ENCODE measurements around the gene GSTT4.

DNA sequence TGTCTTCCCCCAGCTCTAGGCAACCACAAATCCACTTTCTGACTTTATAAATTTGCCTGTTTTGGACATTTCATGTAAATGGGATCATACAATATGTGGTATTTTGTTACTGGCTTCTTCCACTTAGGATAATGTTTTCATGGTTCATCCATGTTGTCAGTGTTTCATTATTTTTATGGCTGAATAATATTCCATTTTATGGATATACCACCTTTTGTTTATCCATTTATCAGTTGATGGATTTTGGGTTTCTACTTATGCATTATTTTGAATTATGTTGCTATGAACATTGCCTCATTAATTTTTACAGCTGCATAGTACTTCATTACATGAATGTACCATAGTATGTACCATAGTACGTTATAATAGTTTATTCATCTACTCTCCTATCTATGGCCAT is 10.9 kb upstream of the GSTT4 start:
- TF ChIP-seq POLR2AphosphoS5 (IDR thresholded peaks at IDR 0.05; ENCODE audit: borderline replicate concordance, low read depth, low read length): no peak
- TF ChIP-seq EZH2 (IDR thresholded peaks at IDR 0.05): no peak
- no peak for TF ChIP-seq FOXP2 (optimal IDR thresholded peaks at IDR 0.05; ENCODE audit: control extremely low read depth, extremely low read length, insufficient read depth)

Data from SK-N-MC (cell line).